GM12874 (cell line): ENCODE measurements around the gene ASXL2.

Experiments
- CTCF ChIP-seq: IDR thresholded peaks from 2 replicates; pipeline ENCODE4 v1.5.1; 2011; ENCODE audit warnings: low read depth, mild to moderate bottlenecking, control low read depth, low read length, moderate library complexity; ENCODE audit not compliant: insufficient read depth

The ASXL2 gene

GRCh38 chr2:25742501-25742900, 135.8 kb downstream of the ASXL2 start:
- no peak for TF ChIP-seq CTCF

GRCh38 chr2:25740810-25741381, 137.4 kb downstream of the ASXL2 start:
- TF ChIP-seq CTCF, result no peak

- TF ChIP-seq CTCF, result no peak
Observed at GRCh38 chr2:25738383-25739343, 139.6 kb downstream of the ASXL2 start.

- TF ChIP-seq CTCF, result no peak
Observed at GRCh38 chr2:25736899-25737515, 141.3 kb downstream of the ASXL2 start.

GRCh38 chr2:25735835-25736234, 142.5 kb downstream of the ASXL2 start:
- no peak for TF ChIP-seq CTCF

- no peak for TF ChIP-seq CTCF
Observed at GRCh38 chr2:25728559-25728958, 149.7 kb downstream of the ASXL2 start.

- TF ChIP-seq CTCF, result no peak
Observed at GRCh38 chr2:25726522-25726921, 151.8 kb downstream of the ASXL2 start.
